ENCODE data around the gene CCL1. TPM values are rescaled to one million over a fixed set of nuclear protein-coding genes. Genes with fewer than 3 reads are reported as not detected.

CCL1 gene
- total RNA-seq, 1 experiment from 2014 or later: not detected

- no peak for TF ChIP-seq ERG (CRISPR knock-in tag; IDR thresholded peaks at IDR 0.05)
Observed at GRCh38 chr17:34313164-34313563, 49.9 kb downstream of the CCL1 start (continued).

GRCh38 chr17:34312080-34312479 lies 51.0 kb downstream of the CCL1 start:
- no peak for TF ChIP-seq ZMAT4 (CRISPR knock-in tag; IDR thresholded peaks at IDR 0.05)
- TF ChIP-seq CREM (CRISPR knock-in tag; IDR thresholded peaks at IDR 0.05): no peak
- TF ChIP-seq, protein P1, sequence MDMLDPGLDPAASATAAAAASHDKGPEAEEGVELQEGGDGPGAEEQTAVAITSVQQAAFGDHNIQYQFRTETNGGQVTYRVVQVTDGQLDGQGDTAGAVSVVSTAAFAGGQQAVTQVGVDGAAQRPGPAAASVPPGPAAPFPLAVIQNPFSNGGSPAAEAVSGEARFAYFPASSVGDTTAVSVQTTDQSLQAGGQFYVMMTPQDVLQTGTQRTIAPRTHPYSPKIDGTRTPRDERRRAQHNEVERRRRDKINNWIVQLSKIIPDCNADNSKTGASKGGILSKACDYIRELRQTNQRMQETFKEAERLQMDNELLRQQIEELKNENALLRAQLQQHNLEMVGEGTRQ (CRISPR knock-in tag; IDR thresholded peaks at IDR 0.05): no peak
- TF ChIP-seq HMGA2 (CRISPR knock-in tag; IDR thresholded peaks at IDR 0.05): no peak
- TF ChIP-seq PREB (CRISPR knock-in tag; IDR thresholded peaks at IDR 0.05; ENCODE audit: borderline replicate concordance): no peak
- TF ChIP-seq, protein P2, sequence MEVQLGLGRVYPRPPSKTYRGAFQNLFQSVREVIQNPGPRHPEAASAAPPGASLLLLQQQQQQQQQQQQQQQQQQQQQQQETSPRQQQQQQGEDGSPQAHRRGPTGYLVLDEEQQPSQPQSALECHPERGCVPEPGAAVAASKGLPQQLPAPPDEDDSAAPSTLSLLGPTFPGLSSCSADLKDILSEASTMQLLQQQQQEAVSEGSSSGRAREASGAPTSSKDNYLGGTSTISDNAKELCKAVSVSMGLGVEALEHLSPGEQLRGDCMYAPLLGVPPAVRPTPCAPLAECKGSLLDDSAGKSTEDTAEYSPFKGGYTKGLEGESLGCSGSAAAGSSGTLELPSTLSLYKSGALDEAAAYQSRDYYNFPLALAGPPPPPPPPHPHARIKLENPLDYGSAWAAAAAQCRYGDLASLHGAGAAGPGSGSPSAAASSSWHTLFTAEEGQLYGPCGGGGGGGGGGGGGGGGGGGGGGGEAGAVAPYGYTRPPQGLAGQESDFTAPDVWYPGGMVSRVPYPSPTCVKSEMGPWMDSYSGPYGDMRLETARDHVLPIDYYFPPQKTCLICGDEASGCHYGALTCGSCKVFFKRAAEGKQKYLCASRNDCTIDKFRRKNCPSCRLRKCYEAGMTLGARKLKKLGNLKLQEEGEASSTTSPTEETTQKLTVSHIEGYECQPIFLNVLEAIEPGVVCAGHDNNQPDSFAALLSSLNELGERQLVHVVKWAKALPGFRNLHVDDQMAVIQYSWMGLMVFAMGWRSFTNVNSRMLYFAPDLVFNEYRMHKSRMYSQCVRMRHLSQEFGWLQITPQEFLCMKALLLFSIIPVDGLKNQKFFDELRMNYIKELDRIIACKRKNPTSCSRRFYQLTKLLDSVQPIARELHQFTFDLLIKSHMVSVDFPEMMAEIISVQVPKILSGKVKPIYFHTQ (CRISPR knock-in tag; IDR thresholded peaks at IDR 0.05): no peak
- no peak overlapping the region for H3K4me3 Mint-ChIP-seq
- POLR2A ChIA-PET: no interaction called here
- DNase-seq (ENCODE audit: low spot score): no peak
- no peaks in the 10 kb centered on the region for H3K36me3 Mint-ChIP-seq
- no peak for ATAC-seq
- H3K4me1 Mint-ChIP-seq: no peaks in the 10 kb centered on the region
- no peaks in the 10 kb centered on the region for H3K9me3 Mint-ChIP-seq
- H3K27me3 Mint-ChIP-seq (ENCODE audit: low read depth): peaks cover 18% of the 10 kb centered on the region
- CTCF ChIA-PET: interaction anchor here (12.7 kb wide), 1 partner anchor 49 kb away, joined by 166 read pairs; the partner anchor contains the start of gene CCL1
- no peak overlapping the region for H3K27ac Mint-ChIP-seq

GRCh38 chr17:34311291-34311690 lies 51.7 kb downstream of the CCL1 start:
- peaks cover 18% of the 10 kb centered on the region for H3K27me3 Mint-ChIP-seq (ENCODE audit: low read depth)
- H3K4me3 Mint-ChIP-seq: no peak overlapping the region
- H3K27ac Mint-ChIP-seq: no peak overlapping the region
- peaks cover 5% of the 10 kb centered on the region for H3K4me1 Mint-ChIP-seq
- no peak for DNase-seq (ENCODE audit: low spot score)
- CTCF ChIA-PET: interaction anchor here (12.7 kb wide), 1 partner anchor 50 kb away, joined by 166 read pairs; the partner anchor contains the start of gene CCL1
- ATAC-seq: no peak
- no peaks in the 10 kb centered on the region for H3K9me3 Mint-ChIP-seq
- H3K36me3 Mint-ChIP-seq: no peaks in the 10 kb centered on the region
- TF ChIP-seq, protein P1 (CRISPR knock-in tag; IDR thresholded peaks at IDR 0.05): no peak
- no peak for TF ChIP-seq ZNF121 (CRISPR knock-in tag; IDR thresholded peaks at IDR 0.05)
- TF ChIP-seq, protein P3, sequence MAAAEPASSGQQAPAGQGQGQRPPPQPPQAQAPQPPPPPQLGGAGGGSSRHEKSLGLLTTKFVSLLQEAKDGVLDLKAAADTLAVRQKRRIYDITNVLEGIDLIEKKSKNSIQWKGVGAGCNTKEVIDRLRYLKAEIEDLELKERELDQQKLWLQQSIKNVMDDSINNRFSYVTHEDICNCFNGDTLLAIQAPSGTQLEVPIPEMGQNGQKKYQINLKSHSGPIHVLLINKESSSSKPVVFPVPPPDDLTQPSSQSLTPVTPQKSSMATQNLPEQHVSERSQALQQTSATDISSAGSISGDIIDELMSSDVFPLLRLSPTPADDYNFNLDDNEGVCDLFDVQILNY (CRISPR knock-in tag; IDR thresholded peaks at IDR 0.05): no peak
- no peak for TF ChIP-seq IRF2 (CRISPR knock-in tag; IDR thresholded peaks at IDR 0.05; ENCODE audit: borderline replicate concordance, low read depth)
- TF ChIP-seq NR1H2 (CRISPR knock-in tag; IDR thresholded peaks at IDR 0.05): no peak
- TF ChIP-seq, protein P4, sequence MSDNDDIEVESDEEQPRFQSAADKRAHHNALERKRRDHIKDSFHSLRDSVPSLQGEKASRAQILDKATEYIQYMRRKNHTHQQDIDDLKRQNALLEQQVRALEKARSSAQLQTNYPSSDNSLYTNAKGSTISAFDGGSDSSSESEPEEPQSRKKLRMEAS (CRISPR knock-in tag; IDR thresholded peaks at IDR 0.05): no peak
- no peak for TF ChIP-seq ZNF219 (CRISPR knock-in tag; IDR thresholded peaks at IDR 0.05; ENCODE audit: borderline replicate concordance)
- TF ChIP-seq, protein P5, sequence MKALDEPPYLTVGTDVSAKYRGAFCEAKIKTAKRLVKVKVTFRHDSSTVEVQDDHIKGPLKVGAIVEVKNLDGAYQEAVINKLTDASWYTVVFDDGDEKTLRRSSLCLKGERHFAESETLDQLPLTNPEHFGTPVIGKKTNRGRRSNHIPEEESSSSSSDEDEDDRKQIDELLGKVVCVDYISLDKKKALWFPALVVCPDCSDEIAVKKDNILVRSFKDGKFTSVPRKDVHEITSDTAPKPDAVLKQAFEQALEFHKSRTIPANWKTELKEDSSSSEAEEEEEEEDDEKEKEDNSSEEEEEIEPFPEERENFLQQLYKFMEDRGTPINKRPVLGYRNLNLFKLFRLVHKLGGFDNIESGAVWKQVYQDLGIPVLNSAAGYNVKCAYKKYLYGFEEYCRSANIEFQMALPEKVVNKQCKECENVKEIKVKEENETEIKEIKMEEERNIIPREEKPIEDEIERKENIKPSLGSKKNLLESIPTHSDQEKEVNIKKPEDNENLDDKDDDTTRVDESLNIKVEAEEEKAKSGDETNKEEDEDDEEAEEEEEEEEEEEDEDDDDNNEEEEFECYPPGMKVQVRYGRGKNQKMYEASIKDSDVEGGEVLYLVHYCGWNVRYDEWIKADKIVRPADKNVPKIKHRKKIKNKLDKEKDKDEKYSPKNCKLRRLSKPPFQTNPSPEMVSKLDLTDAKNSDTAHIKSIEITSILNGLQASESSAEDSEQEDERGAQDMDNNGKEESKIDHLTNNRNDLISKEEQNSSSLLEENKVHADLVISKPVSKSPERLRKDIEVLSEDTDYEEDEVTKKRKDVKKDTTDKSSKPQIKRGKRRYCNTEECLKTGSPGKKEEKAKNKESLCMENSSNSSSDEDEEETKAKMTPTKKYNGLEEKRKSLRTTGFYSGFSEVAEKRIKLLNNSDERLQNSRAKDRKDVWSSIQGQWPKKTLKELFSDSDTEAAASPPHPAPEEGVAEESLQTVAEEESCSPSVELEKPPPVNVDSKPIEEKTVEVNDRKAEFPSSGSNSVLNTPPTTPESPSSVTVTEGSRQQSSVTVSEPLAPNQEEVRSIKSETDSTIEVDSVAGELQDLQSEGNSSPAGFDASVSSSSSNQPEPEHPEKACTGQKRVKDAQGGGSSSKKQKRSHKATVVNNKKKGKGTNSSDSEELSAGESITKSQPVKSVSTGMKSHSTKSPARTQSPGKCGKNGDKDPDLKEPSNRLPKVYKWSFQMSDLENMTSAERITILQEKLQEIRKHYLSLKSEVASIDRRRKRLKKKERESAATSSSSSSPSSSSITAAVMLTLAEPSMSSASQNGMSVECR (CRISPR knock-in tag; IDR thresholded peaks at IDR 0.05; ENCODE audit: borderline replicate concordance): no peak
- POLR2A ChIA-PET: no interaction called here

Measured in WTC11 (cell line).